H9 (cell line): Measurements from ENCODE around the gene PAQR4. TPM values are rescaled to one million over a fixed set of nuclear protein-coding genes. Genes with fewer than 3 reads are reported as not detected.

Experiments
- DNase-seq: peaks from one replicate; pipeline ENCODE4 v3.0.0-alpha.2; 2017
- H2AFZ ChIP-seq: one replicate; pipeline ENCODE4 v1.6.1; 2013; ENCODE audit warnings: mild to moderate bottlenecking, low read length, control low read depth, moderate library complexity
- H2AK5ac ChIP-seq: 2 replicates; pipeline ENCODE4 v1.6.1; 2013; ENCODE audit warnings: low read length, control low read depth, mixed read lengths; ENCODE audit not compliant: insufficient read length
- H2BK120ac ChIP-seq: one replicate; pipeline ENCODE4 v1.6.1; 2013; ENCODE audit warnings: low read depth, mild to moderate bottlenecking, low read length, control low read depth, inconsistent platforms; ENCODE audit not compliant: poor library complexity, severe bottlenecking
- H2BK12ac ChIP-seq: 2 replicates; pipeline ENCODE4 v1.6.1; 2013; ENCODE audit warnings: low read length, control low read depth, mixed read lengths, low read depth; ENCODE audit not compliant: insufficient read length
- H2BK15ac ChIP-seq: 2 replicates; pipeline ENCODE4 v1.6.1; 2013; ENCODE audit warnings: low read depth, low read length, control low read depth
- H2BK20ac ChIP-seq: one replicate; pipeline ENCODE4 v1.6.1; 2013; ENCODE audit warnings: low read depth, mild to moderate bottlenecking, low read length, control low read depth, inconsistent platforms; ENCODE audit not compliant: poor library complexity, severe bottlenecking
- H2BK5ac ChIP-seq: 2 replicates; pipeline ENCODE4 v1.6.1; 2013; ENCODE audit warnings: low read length, control low read depth, mixed read lengths; ENCODE audit not compliant: insufficient read length
- H3K14ac ChIP-seq: 2 replicates; pipeline ENCODE4 v1.6.1; 2013; ENCODE audit warnings: low read length, control low read depth; ENCODE audit not compliant: insufficient read depth
- H3K18ac ChIP-seq: 2 replicates; pipeline ENCODE4 v1.6.1; 2013; ENCODE audit warnings: low read depth, mild to moderate bottlenecking, mixed read lengths, low read length, control low read depth; ENCODE audit not compliant: insufficient read length
- H3K23ac ChIP-seq: 2 replicates; pipeline ENCODE4 v1.6.1; 2013; ENCODE audit warnings: low read length, control low read depth, mixed read lengths, low read depth; ENCODE audit not compliant: insufficient read length
- H3K23me2 ChIP-seq: 2 replicates; pipeline ENCODE4 v1.6.1; 2013; ENCODE audit warnings: low read depth, mild to moderate bottlenecking, mixed read lengths, low read length, control low read depth; ENCODE audit not compliant: insufficient read length, poor library complexity, severe bottlenecking
- H3K27ac ChIP-seq: 2 replicates; pipeline ENCODE4 v1.5.1; 2013; ENCODE audit warnings: low read length, control low read depth, mixed read lengths, low read depth; ENCODE audit not compliant: insufficient read length
- H3K27me3 ChIP-seq: 2 replicates; pipeline ENCODE4 v1.6.1; 2013; ENCODE audit warnings: low read length, control low read depth, inconsistent platforms; ENCODE audit not compliant: insufficient read depth
- H3K4ac ChIP-seq: 2 replicates; pipeline ENCODE4 v1.6.1; 2013; ENCODE audit warnings: low read depth, mild to moderate bottlenecking, control low read depth, inconsistent platforms, low read length, moderate library complexity
- H3K4me1 ChIP-seq: 2 replicates; pipeline ENCODE4 v1.6.1; 2013; ENCODE audit warnings: low read length, control low read depth, inconsistent platforms; ENCODE audit not compliant: insufficient read depth
- H3K4me2 ChIP-seq: 2 replicates; pipeline ENCODE4 v1.6.1; 2013; ENCODE audit warnings: low read length, control low read depth, mixed read lengths; ENCODE audit not compliant: insufficient read length, insufficient read depth
- H3K56ac ChIP-seq: 2 replicates; pipeline ENCODE4 v1.6.1; 2013; ENCODE audit warnings: low read depth, mild to moderate bottlenecking, mixed read lengths, low read length, control low read depth; ENCODE audit not compliant: insufficient read length
- H3K79me1 ChIP-seq: 2 replicates; pipeline ENCODE4 v1.6.1; 2013; ENCODE audit warnings: low read depth, mild to moderate bottlenecking, moderate library complexity, low read length, control low read depth, inconsistent platforms; ENCODE audit not compliant: insufficient read depth, poor library complexity, severe bottlenecking
- H3K79me2 ChIP-seq: 2 replicates; pipeline ENCODE4 v1.6.1; 2013; ENCODE audit warnings: low read length, control low read depth, inconsistent platforms; ENCODE audit not compliant: insufficient read depth
- H3K9ac ChIP-seq: 2 replicates; pipeline ENCODE4 v1.6.1; 2013; ENCODE audit warnings: low read length, control low read depth, mixed read lengths; ENCODE audit not compliant: insufficient read length; ENCODE audit errors: extremely low read depth
- H3K9me3 ChIP-seq: one replicate; pipeline ENCODE4 v1.6.1; 2013; ENCODE audit warnings: low read depth, low read length, inconsistent platforms; ENCODE audit not compliant: control insufficient read depth
- H3T11ph ChIP-seq: one replicate; pipeline ENCODE4 v1.6.1; 2013; ENCODE audit warnings: mild to moderate bottlenecking, low read length, control low read depth, inconsistent platforms
- H4K20me1 ChIP-seq: one replicate; pipeline ENCODE4 v1.6.1; 2013; ENCODE audit not compliant: control insufficient read depth, insufficient read length, insufficient read depth
- H4K5ac ChIP-seq: 2 replicates; pipeline ENCODE4 v1.6.1; 2013; ENCODE audit warnings: low read depth, mild to moderate bottlenecking, mixed read lengths, low read length, control low read depth; ENCODE audit not compliant: insufficient read length
- H4K8ac ChIP-seq: replicated peaks from 2 replicates; pipeline ENCODE4 v1.6.1; 2013; ENCODE audit warnings: low read length, control low read depth, mixed read lengths, low read depth; ENCODE audit not compliant: insufficient read length
- H4K91ac ChIP-seq: 2 replicates; pipeline ENCODE4 v1.6.1; 2013; ENCODE audit warnings: low read depth, mild to moderate bottlenecking, moderate library complexity, mixed read lengths, low read length, control low read depth; ENCODE audit not compliant: insufficient read length
- H3K27ac Mint-ChIP-seq, 3 experiments: 2 replicates in 2 of 3; 3 replicates in 1 of 3; pipeline ENCODE4 v1.8.0; 2020 to 2021; ENCODE audit warnings: mixed read lengths in 3 of 3, mild to moderate bottlenecking in 1 of 3, moderate library complexity in 1 of 3
- H3K27me3 Mint-ChIP-seq: 2 replicates; pipeline ENCODE4 v1.8.0; 2021; ENCODE audit warnings: low read depth, mild to moderate bottlenecking, moderate library complexity, mixed read lengths
- H3K36me3 Mint-ChIP-seq, 3 experiments: 2 replicates in 2 of 3; 3 replicates in 1 of 3; pipeline ENCODE4 v1.8.0; 2020 to 2021; ENCODE audit warnings: low read depth in 3 of 3, mixed read lengths in 3 of 3; ENCODE audit not compliant: insufficient read depth in 1 of 3
- H3K4me1 Mint-ChIP-seq, 2 experiments: 2 replicates each; pipeline ENCODE4 v1.8.0; 2020; ENCODE audit warnings: mixed read lengths in 2 of 2
- H3K4me3 Mint-ChIP-seq, 2 experiments: 2 replicates in 1 of 2; 3 replicates in 1 of 2; pipeline ENCODE4 v1.8.0; 2020 to 2021; ENCODE audit warnings: mild to moderate bottlenecking in 2 of 2, mixed read lengths in 2 of 2, moderate library complexity in 1 of 2
- H3K9me3 Mint-ChIP-seq, 2 experiments: 2 replicates in 1 of 2; 3 replicates in 1 of 2; pipeline ENCODE4 v1.8.0; 2020; ENCODE audit warnings: mild to moderate bottlenecking in 2 of 2, mixed read lengths in 2 of 2, moderate library complexity in 1 of 2
- CTCF ChIP-seq: fragments of 200-600 bp; sonication (generic); conservative IDR thresholded peaks from 3 replicates; pipeline ENCODE4 v1.8.0; 2021; ENCODE audit warnings: antibody characterized with exemption, mild to moderate bottlenecking
- WGBS: extraction: QIAGEN DNeasy Blood & Tissue Kit; methylation state at CpG from one replicate; pipeline ENCODE4 v1.1.7; 2013; ENCODE audit warnings: missing lambda C conversion rate, low lambda C conversion rate, mixed read lengths; ENCODE audit not compliant: insufficient read length; ENCODE audit errors: extremely low coverage; 5-methylcytosine and 5-hydroxymethylcytosine counted together
- total RNA-seq: library from RNA; stranded (reverse); gene quantifications from 2 replicates; pipeline ENCODE4 v1.2.1, GENCODE V29; 2021

Gene PAQR4
- total RNA-seq, 1 experiment from 2014 or later, result 32.1 TPM

DNA sequence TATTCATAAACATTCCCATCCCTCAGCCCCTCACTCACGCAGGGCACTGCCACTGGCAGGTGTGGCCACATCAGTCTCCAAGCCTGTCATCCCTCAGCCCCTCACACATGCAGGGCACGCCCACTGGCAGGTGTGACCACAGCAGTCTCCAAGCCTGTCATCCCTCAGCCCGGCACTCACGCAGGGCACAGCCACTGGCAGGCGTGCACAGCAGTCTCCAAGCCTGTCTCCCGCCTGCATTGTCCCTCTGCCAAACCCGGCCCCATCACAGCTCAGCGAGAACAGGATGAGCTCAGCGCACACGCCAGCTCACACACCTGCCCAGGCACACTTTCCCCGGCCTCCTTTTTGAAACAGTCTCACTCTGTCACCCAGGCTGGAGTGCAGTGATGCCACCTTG lies 16.5 kb upstream of the PAQR4 start:
- H3K27me3 Mint-ChIP-seq, result peaks cover 2% of the 10 kb centered on the region; the same call in 1 of the 2 replicates
- H3K36me3 Mint-ChIP-seq, result peaks cover 0 to 2% (median 0%) of the 10 kb centered on the region in 3 experiments; a peak in 1 of 7 replicates
- Histone ChIP-seq H3K4me1 (peaks cover 3% of the 10 kb centered on the region; the same call in 1 of the 2 replicates), H3K4ac (no peak overlapping the region), H2BK5ac (no peak overlapping the region), H4K8ac (no peak overlapping the region), H3K56ac (no peak overlapping the region), H4K91ac (no peak overlapping the region), H2BK20ac (no peak overlapping the region), H3K27ac (no peak overlapping the region), H2AK5ac (no peak overlapping the region), H3K9ac (no peak overlapping the region), H3K18ac (no peak overlapping the region), H2BK15ac (no peak overlapping the region), H3K27me3 (no peaks in the 10 kb centered on the region), H3K23ac (no peak overlapping the region), H2BK120ac (no peak overlapping the region), H3K79me1 (no peaks in the 10 kb centered on the region), H4K5ac (no peak overlapping the region), H3K9me3 (no peaks in the 10 kb centered on the region), H3K23me2 (no peaks in the 10 kb centered on the region), H3K14ac (no peak overlapping the region; the same call in 1 of the 2 replicates), H3T11ph (no peak overlapping the region), H3K4me2 (no peak overlapping the region), H3K79me2 (no peaks in the 10 kb centered on the region), H4K20me1 (no peaks in the 10 kb centered on the region), H2BK12ac (no peak overlapping the region), H2AFZ (no peak overlapping the region)
- H3K4me3 Mint-ChIP-seq, result no peak overlapping the region
- peaks cover 14 to 22% of the 10 kb centered on the region in 2 experiments for H3K4me1 Mint-ChIP-seq
- no peak for DNase-seq
- H3K9me3 Mint-ChIP-seq, result no peaks in the 10 kb centered on the region; a peak in 1 of 5 replicates
- peak overlapping the region in 2 of 3 experiments; percentile 49 to 65; a peak in 2 of 7 replicates for H3K27ac Mint-ChIP-seq
- no CpG with 5 or more reads among the region's 11 CpGs for WGBS
- TF ChIP-seq CTCF, result no peak
